Astrocyte of the hippocampus (primary cell): ENCODE results near the gene CYP1A2.
A peak's percentile ranks its signal among the peaks of the same experiment; 100 is the strongest.
"Not testable (repeated sequence)": the region's sequence is repeated elsewhere in the genome, so short reads cannot be mapped to it uniquely, and the experiment has no call there.

Experiments
- DNase-seq: peaks from one replicate; pipeline ENCODE4 v3.0.0; 2011; ENCODE audit warnings: low read depth, low spot score

CYP1A2 gene

DNA sequence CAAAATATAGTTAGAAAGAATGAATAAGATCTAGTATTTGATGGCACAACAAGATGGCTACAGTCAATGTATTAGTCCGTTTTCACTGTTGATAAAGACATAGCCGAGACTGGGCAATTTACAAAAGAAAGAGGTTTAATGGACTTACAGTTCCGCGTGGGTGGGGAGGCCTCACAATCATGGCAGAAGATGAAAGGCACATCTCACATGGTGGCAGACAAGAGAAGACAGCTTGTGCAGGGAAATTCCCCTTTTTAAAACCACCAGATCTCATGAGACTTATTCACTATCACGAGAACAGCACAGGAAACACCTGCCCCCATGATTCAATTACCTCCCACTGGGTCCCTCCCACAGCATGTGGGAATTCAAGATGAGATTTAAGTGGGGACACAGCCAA, 10.4 kb upstream of the CYP1A2 start:
- DNase-seq = not testable (repeated sequence)

DNA sequence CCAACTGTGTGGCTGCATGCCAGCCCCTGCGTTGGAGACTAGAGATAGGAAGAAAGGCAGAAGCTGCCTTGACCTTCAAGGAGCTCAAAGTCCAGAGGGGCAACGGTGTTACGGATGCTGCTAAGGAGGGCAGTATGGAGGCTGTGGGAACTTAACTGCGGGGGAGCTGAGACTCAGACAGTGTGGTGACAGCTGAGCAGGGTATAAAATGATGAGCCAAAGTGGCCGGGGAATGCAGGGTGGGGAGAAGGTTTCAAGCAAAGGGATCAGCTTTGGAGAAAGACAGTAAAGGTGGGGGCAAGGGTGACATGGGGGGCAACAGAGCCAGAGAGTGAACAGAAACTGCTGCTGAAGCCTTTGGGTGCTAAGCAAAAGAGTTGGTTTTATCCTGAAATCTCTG, 6.2 kb upstream of the CYP1A2 start:
- DNase-seq = no peak

DNA sequence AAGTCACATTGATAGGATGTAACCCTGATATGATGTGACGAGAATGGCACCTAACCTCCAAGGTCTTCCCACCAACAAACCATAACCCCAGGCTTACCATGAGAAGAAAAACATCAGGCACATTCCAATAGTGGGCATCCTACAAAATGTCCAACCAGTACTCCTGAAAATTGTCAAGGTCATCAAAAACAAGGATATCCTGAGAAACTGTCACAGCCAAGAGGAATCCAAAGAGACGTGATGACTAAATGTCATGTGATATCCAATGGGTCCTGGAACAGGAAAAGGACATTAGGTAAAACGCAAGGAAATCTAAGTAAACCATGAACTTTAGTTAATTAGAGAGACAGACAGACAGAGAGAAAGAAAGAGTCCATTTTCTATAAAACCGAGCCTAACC, 2.3 kb upstream of the CYP1A2 start:
- DNase-seq = no peak

DNA sequence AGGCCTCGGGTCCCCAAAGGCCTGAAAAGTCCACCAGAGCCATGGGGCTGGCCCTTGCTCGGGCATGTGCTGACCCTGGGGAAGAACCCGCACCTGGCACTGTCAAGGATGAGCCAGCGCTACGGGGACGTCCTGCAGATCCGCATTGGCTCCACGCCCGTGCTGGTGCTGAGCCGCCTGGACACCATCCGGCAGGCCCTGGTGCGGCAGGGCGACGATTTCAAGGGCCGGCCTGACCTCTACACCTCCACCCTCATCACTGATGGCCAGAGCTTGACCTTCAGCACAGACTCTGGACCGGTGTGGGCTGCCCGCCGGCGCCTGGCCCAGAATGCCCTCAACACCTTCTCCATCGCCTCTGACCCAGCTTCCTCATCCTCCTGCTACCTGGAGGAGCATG, 1.2 kb downstream of the CYP1A2 start:
- no peak for DNase-seq

DNA sequence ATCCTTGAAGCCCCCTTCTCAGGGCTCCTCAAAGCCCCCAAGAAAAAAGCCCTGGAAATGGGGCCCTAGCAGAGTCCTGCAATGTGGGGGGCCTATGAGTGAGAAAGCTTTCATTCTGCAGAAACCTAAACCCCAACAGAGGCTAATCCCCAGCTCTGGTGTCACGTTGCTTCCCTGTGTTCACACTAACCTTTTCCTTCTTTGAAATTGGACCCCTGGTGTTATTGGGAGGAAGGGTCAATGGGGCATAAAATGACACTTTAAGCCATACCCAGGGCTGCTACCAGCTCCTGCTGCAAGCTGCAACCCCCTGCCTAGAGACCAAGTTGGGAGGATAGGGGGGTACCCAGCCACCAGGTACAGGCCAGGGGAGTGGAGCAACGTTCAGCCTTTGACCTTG, 2.1 kb downstream of the CYP1A2 start:
- DNase-seq = no peak

DNA sequence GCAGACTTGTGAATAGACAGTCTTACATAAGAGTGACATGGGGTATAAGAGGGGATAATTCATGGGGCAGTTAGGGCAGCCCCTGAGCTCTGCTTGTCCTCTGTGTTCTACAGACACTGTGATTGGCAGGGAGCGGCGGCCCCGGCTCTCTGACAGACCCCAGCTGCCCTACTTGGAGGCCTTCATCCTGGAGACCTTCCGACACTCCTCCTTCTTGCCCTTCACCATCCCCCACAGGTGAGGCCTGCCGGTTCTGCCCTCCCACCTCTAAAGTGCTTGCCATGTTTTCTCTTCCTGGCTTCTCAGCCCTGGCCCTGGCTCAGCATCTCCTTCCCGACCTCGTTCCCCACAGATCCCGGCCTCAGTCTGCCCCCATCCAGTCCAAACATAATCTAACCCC, 3.4 kb downstream of the CYP1A2 start:
- no peak for DNase-seq

DNA sequence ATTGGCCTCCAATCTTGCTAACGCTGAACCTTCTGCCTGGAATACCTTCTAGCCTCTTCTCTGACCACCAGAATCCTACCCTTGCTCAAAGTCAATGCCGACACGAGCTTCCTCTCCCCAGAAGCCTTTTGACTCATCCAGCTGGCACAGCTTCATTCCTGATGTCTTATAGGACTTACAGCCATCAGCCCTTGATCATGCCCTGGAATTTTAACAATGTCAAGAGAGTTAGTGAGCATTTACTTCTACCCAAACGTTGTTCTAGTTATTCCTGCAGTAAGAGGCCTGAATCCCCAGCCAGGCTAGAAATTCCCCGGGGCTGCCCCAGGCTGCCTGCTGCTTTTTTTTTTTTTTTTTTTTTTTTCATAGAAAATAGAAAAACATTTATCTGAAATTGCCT, 3.9 kb downstream of the CYP1A2 start:
- peak; percentile 80 for DNase-seq

DNA sequence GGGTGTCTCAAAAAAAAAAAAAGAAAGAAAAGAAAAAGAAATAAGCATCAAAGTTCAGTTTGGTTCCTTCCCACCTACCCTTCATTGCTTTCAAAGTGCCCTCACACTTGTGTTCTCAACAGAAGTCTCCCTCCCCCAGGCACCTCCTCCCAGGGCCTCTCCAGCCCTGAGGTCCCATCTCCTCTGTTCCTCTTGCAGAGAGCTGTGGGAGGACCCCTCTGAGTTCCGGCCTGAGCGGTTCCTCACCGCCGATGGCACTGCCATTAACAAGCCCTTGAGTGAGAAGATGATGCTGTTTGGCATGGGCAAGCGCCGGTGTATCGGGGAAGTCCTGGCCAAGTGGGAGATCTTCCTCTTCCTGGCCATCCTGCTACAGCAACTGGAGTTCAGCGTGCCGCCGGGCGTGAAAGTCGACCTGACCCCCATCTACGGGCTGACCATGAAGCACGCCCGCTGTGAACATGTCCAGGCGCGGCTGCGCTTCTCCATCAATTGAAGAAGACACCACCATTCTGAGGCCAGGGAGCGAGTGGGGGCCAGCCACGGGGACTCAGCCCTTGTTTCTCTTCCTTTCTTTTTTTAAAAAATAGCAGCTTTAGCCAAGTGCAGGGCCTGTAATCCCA, 6.1 kb downstream of the CYP1A2 start:
- DNase-seq = no peak

DNA sequence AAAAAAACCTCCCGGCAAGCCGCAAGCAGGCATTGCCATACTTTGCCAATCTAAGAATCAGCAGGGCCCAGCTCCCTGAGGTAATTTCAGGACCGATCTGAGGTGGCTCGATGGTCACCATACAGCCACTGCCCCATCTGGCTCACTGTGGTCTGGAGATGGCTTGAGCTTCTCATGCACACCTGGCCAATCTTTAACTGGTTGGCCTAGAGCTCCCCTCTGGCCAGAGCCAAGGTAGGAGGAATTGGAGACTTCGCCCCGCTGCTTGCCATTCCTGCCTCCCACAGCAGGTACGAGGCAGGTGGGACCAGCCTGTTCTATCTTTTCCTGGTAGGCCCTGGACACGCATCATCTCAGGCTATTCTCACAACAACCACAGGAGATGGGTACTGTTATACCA, 10.1 kb downstream of the CYP1A2 start:
- no peak for DNase-seq

DNA sequence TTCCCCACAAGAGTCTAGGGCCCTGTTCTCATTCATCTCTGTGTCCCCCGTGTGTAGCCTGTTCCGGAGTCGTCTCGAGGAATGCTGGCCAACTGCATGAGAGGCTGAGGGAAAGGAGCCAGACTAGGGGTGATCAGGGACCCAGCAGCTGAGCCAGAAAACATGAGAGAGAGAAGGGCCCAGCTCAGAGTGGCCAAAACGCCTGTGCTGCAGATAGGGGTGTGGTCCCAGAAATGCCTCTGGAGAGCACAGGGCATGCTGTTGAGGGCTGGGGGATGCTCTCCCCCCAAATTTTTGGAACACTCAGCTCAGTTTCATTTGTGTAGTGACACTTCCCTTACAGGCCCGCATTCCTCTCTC, 14.1 kb downstream of the CYP1A2 start:
- DNase-seq = no peak

DNA sequence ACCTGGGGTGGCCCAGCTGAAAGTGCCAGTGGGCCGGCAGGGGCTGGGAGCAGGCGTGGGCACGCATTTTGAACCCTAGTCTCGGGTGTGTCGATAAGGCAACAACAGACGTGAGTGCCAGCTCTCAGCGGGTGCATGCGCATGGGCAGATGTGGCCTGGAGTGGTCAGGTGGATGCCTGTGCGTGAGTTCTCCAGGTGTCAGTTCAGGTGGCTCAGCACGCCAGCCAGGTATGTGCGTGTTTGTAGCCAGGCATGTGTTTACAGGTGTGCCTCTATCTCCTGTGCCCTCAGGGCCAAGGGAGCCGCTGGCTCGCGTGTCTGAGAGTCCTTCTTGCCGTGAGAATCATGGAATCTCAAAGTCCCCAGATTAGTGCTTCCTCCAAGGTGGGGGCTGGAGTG, 14.8 kb downstream of the CYP1A2 start:
- no peak for DNase-seq

DNA sequence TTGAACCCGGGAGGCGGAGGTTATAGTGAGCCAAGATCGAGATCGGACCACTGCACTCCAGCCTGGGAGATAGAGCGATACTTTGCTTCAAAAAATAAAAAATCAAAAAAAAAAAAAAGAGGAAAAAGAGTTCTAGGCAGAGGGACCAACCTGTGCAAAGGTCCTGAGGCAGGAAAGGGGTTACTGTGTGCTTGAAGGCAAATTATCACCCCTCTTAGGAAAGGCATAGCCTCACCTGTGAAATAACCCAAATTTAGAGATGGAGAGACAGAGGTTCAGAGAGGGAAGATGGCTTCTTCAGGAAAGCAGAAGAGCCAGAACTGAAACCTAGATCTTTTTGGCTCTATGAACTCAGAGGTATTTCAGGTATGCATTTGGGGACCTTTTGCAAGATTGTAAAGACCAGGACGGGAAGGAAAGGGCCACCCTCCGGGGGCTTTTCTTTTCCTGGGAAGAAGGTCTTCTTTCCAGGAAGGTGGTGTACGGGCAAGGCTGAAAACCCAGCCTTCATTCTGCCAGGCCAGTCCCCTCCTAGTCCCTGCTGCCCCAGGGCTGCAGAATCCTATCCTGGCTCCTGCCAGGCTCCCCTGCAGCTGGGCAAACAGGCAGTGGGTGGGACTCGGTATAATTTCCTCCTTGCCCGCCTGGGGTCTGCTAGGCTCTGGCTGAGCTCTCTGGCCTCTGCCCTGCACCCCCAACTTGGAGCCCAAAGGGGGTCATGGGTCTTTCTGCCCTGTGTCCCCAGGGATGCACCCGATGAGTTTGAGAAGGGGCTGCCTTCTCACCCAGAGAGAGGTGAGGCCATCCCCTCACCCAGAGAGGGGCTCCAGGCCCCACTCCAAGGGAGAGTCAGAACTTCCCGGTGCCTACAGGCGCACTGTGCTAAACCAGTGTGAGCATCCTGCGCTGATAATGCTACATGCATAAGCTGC, 18.8 kb downstream of the CYP1A2 start:
- no peak for DNase-seq

DNA sequence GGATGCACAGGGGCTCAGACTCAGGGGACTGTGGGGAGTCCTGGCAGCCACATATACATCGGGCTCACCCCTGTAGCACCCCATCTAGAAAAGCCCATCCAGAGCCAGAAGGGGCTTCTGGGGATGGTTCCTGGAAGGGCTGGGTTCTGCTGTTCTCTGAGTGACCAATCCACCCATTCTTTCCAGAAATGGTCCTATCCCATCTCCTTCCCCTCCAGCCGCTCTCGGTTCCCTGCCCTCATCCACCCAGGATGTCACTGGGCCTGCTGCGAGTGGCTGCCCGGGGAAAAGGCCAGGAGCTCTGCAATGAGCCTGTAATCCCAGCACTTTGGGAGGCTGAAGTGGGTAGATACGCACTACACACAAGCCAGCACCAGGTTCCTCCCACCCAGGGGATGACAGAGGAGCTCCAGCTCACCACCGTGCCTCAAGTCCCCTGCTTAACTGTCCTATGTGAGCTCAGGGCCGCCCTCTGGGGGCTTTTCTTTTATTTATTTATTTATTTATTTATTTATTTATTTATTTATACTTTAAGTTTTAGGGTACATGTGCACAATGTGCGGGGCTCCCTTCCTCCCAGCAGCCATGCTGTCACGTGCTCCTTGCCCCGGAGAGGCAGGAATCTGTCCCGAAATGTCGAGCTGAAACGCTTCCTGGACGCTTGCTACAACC, 19.6 kb downstream of the CYP1A2 start:
- no peak for DNase-seq

DNA sequence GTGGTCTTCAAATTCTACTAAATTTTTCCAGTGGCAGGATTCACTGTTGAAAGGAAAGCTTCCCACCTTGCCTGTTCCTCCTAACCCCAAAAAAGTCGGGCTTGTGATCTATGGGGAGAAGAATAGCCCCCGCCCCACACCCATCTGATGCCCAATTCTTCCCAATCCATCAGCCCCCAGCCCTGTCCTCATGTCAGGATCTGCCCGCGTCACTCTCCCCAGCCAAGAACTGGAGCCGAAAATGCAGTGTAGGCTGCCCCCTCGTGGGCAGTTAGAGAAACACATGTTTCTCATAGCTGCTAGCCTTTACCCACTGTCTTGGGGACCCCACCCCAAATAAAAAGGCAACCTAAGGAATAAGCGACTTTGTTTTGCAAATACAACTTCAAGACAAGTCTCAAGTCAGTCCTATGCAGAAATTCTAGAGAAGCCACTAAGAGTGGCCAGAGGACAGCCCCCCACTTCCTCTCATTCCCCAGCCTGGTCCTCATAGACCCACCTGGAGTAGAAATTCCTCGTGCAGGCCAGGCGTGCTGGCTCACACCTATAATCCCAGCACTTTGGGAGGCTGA, 20.2 kb downstream of the CYP1A2 start:
- peak; percentile 71 for DNase-seq

DNA sequence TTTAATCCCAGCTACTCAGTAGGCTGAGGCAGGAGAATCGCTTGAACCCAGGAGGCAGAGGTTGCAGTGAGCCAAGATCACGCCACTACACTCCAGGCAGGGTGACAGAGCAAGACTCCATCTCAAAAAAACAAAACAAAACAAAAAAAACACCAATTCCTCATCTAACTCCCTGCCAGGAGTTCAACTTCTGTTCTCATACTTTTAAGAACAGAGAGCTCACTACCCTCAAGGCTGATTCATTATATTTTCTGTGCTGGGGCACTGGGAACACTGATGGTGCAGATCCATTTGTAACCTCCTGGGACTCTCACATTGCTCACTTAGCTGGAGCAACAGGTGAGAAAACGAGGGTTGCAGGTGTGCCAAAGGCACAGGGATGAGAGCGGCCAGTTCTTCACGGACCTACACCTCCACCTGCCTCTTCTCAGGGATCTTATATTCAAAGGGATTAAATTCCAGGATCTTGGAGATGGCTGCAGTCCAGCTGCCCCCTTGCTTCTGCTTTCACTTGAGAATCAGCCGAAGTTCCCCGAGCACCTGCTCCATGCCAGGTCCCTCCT, 20.9 kb downstream of the CYP1A2 start:
- no peak for DNase-seq

DNA sequence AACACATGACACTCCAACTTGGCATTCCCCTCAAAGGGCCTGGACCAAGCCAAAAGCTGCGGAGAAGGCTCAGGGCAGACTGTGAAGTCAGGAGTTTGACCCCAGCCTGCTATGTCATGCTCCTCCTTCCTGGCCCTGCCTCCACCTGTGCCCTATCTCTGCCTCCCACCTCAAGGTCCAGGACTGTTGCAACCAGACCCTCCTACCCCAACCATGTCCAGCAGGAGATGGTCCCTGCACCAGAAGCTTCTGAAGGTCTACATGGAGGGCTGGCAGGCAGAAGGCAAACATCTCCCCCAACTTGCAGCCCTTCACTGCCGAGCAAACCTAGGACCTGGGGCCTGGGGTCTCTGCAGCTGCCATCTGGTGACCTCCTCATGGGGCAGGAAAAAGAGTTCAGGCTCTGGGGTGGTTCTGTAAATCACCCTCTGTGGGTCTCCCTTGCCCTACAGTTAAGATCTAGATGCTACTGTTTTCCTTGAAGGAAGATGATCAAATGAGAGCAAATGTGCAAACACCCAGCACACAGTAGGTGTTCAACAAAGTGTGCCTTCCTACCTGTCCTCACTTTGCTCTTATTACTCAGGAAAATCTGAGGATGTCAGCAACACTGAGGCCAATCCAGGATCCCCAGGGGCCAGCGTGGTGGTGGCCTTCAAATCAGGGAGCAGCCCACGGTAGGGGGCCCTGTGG, 21.7 kb downstream of the CYP1A2 start:
- no peak for DNase-seq

DNA sequence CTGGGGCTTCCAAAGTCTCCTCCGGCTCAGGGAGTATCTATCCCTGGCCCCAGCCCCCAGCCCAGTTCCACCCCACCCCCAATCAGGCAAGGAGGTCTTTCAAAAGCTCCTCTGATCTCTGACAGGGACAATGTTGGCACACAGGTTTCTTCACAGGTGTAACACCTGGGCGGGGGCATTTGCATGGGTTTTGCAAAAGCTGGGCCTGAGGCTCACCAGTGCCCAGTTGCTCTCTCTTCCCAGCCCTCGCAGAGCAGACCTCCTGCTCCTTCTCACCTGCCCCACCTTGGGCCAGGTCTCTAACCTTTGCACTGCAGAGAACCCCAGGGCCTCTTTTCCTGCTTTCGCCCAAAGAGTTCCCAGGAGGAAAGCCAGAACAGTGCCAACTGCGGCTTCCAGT, 24.7 kb downstream of the CYP1A2 start:
- DNase-seq = no peak

DNA sequence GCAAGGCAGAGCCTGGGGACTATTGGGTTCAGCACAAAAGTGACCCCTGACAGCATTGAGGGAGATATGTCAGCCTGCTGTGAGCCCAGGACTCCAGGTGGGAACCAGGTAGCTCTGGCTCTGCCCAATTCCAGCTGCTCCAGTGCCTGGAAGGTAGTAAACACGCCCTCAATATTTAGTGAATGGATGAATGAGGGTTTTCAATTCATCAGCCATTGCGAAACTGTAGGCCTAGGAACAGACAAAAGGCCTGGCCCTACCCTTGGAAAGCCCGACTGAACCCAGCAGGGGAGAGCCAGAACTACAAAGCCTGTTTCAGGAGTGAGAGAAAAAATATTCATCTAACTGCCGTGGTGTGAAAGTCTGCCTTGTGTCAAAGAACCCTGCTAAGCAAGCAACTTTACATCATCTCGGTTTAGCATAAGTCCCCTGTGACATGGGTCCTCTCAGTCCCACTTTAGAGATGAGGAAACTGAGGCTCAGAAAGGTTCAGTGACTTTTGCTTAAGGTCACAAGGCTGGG, 25.1 kb downstream of the CYP1A2 start:
- DNase-seq = peak; percentile 26

DNA sequence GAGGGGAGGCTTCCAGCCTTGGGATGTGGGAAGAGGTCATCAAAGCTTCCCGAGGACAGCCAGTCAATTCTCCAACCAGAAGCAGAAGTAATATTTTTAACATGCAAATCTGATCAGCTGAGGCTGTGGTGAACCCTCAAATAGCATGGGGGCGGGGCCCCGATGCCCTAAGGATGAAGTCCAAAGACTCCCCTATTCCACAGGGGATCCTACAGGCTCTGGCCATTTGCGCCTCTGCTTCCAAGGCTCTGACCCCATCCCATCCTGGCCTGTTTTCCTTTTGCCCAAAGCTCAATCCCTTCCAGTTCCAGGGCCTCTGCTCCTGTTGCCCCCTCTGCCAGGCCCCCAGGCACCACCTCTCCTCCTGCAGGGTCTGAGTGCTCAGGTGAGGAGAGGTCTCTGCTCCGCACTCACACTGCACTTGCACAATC, 26.5 kb downstream of the CYP1A2 start:
- no peak for DNase-seq

DNA sequence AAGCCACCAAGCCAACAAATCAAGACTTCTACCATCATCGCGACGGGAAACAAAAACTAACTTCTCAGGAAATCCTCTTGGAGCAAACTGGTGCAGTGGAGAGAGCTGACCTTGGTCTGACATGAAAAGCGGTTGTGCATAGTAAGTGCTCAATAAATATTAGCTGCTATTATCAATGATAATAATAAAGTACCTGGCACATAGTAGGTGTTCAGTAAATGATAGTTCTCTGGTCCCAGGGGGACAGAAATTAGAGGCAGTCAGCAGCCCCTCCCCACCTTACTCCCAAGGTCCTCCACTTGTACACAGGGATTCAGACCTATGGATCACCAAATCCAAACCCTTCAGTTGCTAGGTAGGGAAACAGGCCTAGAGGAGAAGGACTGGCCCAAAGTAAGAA, 27.2 kb downstream of the CYP1A2 start:
- no peak for DNase-seq
